H1 (cell line): ENCODE results near the gene TP53BP2. TPM values are rescaled to one million over a fixed set of nuclear protein-coding genes. Genes with fewer than 3 reads are reported as not detected.

Experiments
- CTCF ChIA-PET: fragments of 300-600 bp; sonication (Branson Sonifier 250); formaldehyde crosslinking; loops from one replicate; lab custom pipeline; 2021; ENCODE audit not compliant: partially characterized antibody; lab: Charles Lee
- POLR2A ChIA-PET: fragments of 300-600 bp; sonication (Branson Sonifier 250); formaldehyde crosslinking; loops from one replicate; lab custom pipeline; 2021; ENCODE audit warnings: inconsistent platforms; ENCODE audit not compliant: partially characterized antibody; lab: Charles Lee
- DNase-seq, 2 experiments: peaks; one replicate each; pipeline versions ENCODE4 v3.0.0 to v3.0.0-alpha.2; 2010 to 2022; ENCODE audit warnings: low spot score in 2 of 2, low read depth in 1 of 2, mixed read lengths in 1 of 2
- FAIRE-seq: peaks from 2 replicates; lab custom pipeline; 2011; peaks lifted over from hg19 to GRCh38; lab: Jason Lieb, UNC
- H2AFZ ChIP-seq: 2 replicates; pipeline ENCODE4 v1.8.1; 2012; ENCODE audit warnings: low read length, inconsistent platforms
- H2AK5ac ChIP-seq: 2 replicates; pipeline ENCODE4 v1.6.1; 2013; ENCODE audit warnings: low read depth, low read length
- H2BK120ac ChIP-seq: replicated peaks from 2 replicates; pipeline ENCODE3; 2013; ENCODE audit warnings: low read depth, low read length, inconsistent platforms
- H2BK12ac ChIP-seq: 2 replicates; pipeline ENCODE4 v1.6.1; 2013; ENCODE audit warnings: low read depth, low read length
- H2BK15ac ChIP-seq: 2 replicates; pipeline ENCODE4 v1.6.1; 2013; ENCODE audit warnings: low read length
- H2BK20ac ChIP-seq: 2 replicates; pipeline ENCODE4 v1.6.1; 2013; ENCODE audit warnings: low read length
- H2BK5ac ChIP-seq: 2 replicates; pipeline ENCODE4 v1.6.1; 2013; ENCODE audit warnings: low read depth, low read length
- H3K14ac ChIP-seq: 2 replicates; pipeline ENCODE4 v1.6.1; 2013; ENCODE audit warnings: inconsistent platforms; ENCODE audit not compliant: insufficient read length
- H3K18ac ChIP-seq: 2 replicates; pipeline ENCODE4 v1.6.1; 2013; ENCODE audit warnings: low read length; ENCODE audit errors: extremely low read depth
- H3K23ac ChIP-seq: 2 replicates; pipeline ENCODE4 v1.6.1; 2013; ENCODE audit warnings: inconsistent platforms; ENCODE audit not compliant: insufficient read length
- H3K23me2 ChIP-seq: 2 replicates; pipeline ENCODE4 v1.6.1; 2013; ENCODE audit warnings: low read depth, low read length
- H3K27ac ChIP-seq: 2 replicates; pipeline ENCODE4 v1.6.1; 2011; ENCODE audit warnings: low read depth, low read length, inconsistent platforms
- H3K27me3 ChIP-seq, 4 experiments: replicated peaks in 1 of 4; 1 replicate in 1 of 4; 2 replicates in 3 of 4; pipeline versions ENCODE4 v1.6.1 to v1.8.1; 2011 to 2013; ENCODE audit warnings: low read length in 3 of 4, mild to moderate bottlenecking in 3 of 4, inconsistent platforms in 2 of 4, mixed read lengths in 2 of 4, moderate library complexity in 1 of 4; ENCODE audit not compliant: control insufficient read depth in 3 of 4, insufficient read depth in 3 of 4; ENCODE audit errors: extremely low read depth in 1 of 4
- H3K36me3 ChIP-seq, 4 experiments: 2 replicates each; pipeline versions ENCODE4 v1.6.1 to v1.8.1; 2011 to 2013; ENCODE audit warnings: mild to moderate bottlenecking in 4 of 4, low read length in 3 of 4, moderate library complexity in 2 of 4, control low read depth in 1 of 4, inconsistent platforms in 1 of 4; ENCODE audit not compliant: insufficient read depth in 4 of 4, control insufficient read depth in 2 of 4
- H3K4ac ChIP-seq: replicated peaks from 2 replicates; pipeline ENCODE3; 2013; ENCODE audit warnings: low read length, low read depth, mixed read lengths, inconsistent platforms; ENCODE audit not compliant: insufficient read length
- H3K4me1 ChIP-seq, 4 experiments: replicated peaks in 1 of 4; 1 replicate in 1 of 4; 2 replicates in 3 of 4; pipeline versions ENCODE4 v1.6.1 to v1.8.1; 2011 to 2013; ENCODE audit warnings: low read length in 3 of 4, inconsistent platforms in 2 of 4, mixed read lengths in 1 of 4; ENCODE audit not compliant: insufficient read depth in 4 of 4, control insufficient read depth in 3 of 4
- H3K4me2 ChIP-seq, 2 experiments: 2 replicates each; pipeline versions ENCODE4 v1.6.1 to v1.8.1; 2011 to 2013; ENCODE audit warnings: low read depth in 2 of 2, low read length in 2 of 2, control low read depth in 1 of 2, inconsistent platforms in 1 of 2, mild to moderate bottlenecking in 1 of 2; ENCODE audit not compliant: insufficient read depth in 1 of 2
- H3K4me3 ChIP-seq, 4 experiments: fragments of 200-600, 300-600 bp in 1 of 4; sonication (generic), shearing (Covaris generic), sonication (Bioruptor Twin) in 1 of 4; 2 replicates each; pipeline versions ENCODE4 v1.5.1 to v1.8.1; 2011 to 2016; ENCODE audit warnings: low read length in 4 of 4, low read depth in 3 of 4, control low read depth in 2 of 4, inconsistent platforms in 2 of 4, mild to moderate bottlenecking in 2 of 4, mixed read lengths in 1 of 4, moderate library complexity in 1 of 4; ENCODE audit not compliant: insufficient read depth in 2 of 4; ENCODE audit errors: extremely low read depth in 1 of 4
- H3K56ac ChIP-seq: replicated peaks from 2 replicates; pipeline ENCODE3; 2013; ENCODE audit warnings: low read depth, mild to moderate bottlenecking, mixed read lengths, low read length, inconsistent platforms; ENCODE audit not compliant: insufficient read length
- H3K79me1 ChIP-seq: 2 replicates; pipeline ENCODE4 v1.6.1; 2013; ENCODE audit warnings: low read depth, low read length, control low read depth
- H3K79me2 ChIP-seq, 2 experiments: 2 replicates each; pipeline versions ENCODE4 v1.6.1 to v1.8.1; 2012 to 2013; ENCODE audit warnings: low read length in 2 of 2, mild to moderate bottlenecking in 2 of 2, inconsistent platforms in 1 of 2; ENCODE audit not compliant: insufficient read depth in 2 of 2, control insufficient read depth in 1 of 2
- H3K9ac ChIP-seq, 4 experiments: replicated peaks in 1 of 4; 1 replicate in 1 of 4; 2 replicates in 3 of 4; pipeline versions ENCODE4 v1.6.1 to v1.8.1; 2011 to 2013; ENCODE audit warnings: low read depth in 3 of 4, low read length in 3 of 4, control low read depth in 2 of 4, mild to moderate bottlenecking in 2 of 4, moderate library complexity in 2 of 4, inconsistent platforms in 1 of 4; ENCODE audit errors: extremely low read depth in 1 of 4
- H3K9me3 ChIP-seq, 2 experiments: 2 replicates each; pipeline versions ENCODE4 v1.6.1 to v1.8.1; 2012 to 2013; ENCODE audit warnings: mild to moderate bottlenecking in 2 of 2, moderate library complexity in 2 of 2, control low read depth in 1 of 2, inconsistent platforms in 1 of 2, low read depth in 1 of 2, low read length in 1 of 2, mixed read lengths in 1 of 2; ENCODE audit not compliant: insufficient read depth in 2 of 2
- H4K20me1 ChIP-seq, 2 experiments: replicated peaks in 1 of 2; 2 replicates each; pipeline versions ENCODE3 to v1.8.1; 2011 to 2013; ENCODE audit warnings: inconsistent platforms in 2 of 2, low read length in 2 of 2, mild to moderate bottlenecking in 1 of 2; ENCODE audit not compliant: insufficient read depth in 2 of 2, control insufficient read depth in 1 of 2
- H4K5ac ChIP-seq: 2 replicates; pipeline ENCODE4 v1.6.1; 2013; ENCODE audit warnings: low read length, low read depth, mixed read lengths, inconsistent platforms; ENCODE audit not compliant: insufficient read length
- H4K8ac ChIP-seq: 2 replicates; pipeline ENCODE4 v1.8.0; 2013; ENCODE audit warnings: mild to moderate bottlenecking, moderate library complexity, low read length, inconsistent platforms; ENCODE audit not compliant: insufficient read depth; ENCODE audit errors: extremely low read depth
- H4K91ac ChIP-seq: replicated peaks from 2 replicates; pipeline ENCODE3; 2013; ENCODE audit warnings: low read length, mixed read lengths, inconsistent platforms; ENCODE audit not compliant: insufficient read length
- BRCA1 ChIP-seq: IDR thresholded peaks from 2 replicates; pipeline ENCODE4 v1.6.1; 2012; ENCODE audit warnings: low read depth, low read length, improper control_type of control experiment
- CTCF ChIP-seq, 3 experiments: IDR thresholded peaks; 1 replicate in 2 of 3; 2 replicates in 1 of 3; pipeline versions ENCODE4 v1.5.1 to v1.6.1; 2011; ENCODE audit warnings: low read length in 3 of 3, mild to moderate bottlenecking in 3 of 3, inconsistent platforms in 2 of 3, low read depth in 1 of 3, moderate library complexity in 1 of 3; ENCODE audit not compliant: insufficient read depth in 1 of 3; ENCODE audit errors: control extremely low read depth in 1 of 3
- PHF8 ChIP-seq: fragments of 200-600 bp; sonication (generic); conservative IDR thresholded peaks from 2 replicates; pipeline ENCODE4 v1.7.1; 2012; ENCODE audit warnings: low read depth, mild to moderate bottlenecking, inconsistent platforms, low read length, moderate library complexity
- RFX5 ChIP-seq: IDR thresholded peaks from 2 replicates; pipeline ENCODE4 v1.6.1; 2011; ENCODE audit warnings: low read depth, low read length, improper control_type of control experiment, borderline replicate concordance
- RNF2 ChIP-seq: fragments of 200-900, 300-1000 bp; sonication (generic); IDR thresholded peaks from 2 replicates; pipeline ENCODE4 v1.7.1; 2016; ENCODE audit warnings: borderline replicate concordance, low read depth, mild to moderate bottlenecking, antibody characterized with exemption, low read length; ENCODE audit not compliant: poor library complexity, severe bottlenecking; ENCODE audit errors: missing control alignments
- SP2 ChIP-seq: IDR thresholded peaks from 2 replicates; pipeline ENCODE4 v1.6.1; 2012; ENCODE audit warnings: mild to moderate bottlenecking, low read length, inconsistent platforms
- TEAD4 ChIP-seq: IDR thresholded peaks from 2 replicates; pipeline ENCODE4 v1.6.1; 2012; ENCODE audit warnings: low read depth, low read length, inconsistent platforms, mixed read lengths
- WGBS, 2 experiments: shearing (Covaris generic) in 1 of 2; methylation state at CpG; one replicate each; pipeline versions ENCODE4 v1.1.6 to v1.1.7; 2013 to 2015; ENCODE audit warnings: low lambda C conversion rate in 2 of 2, mixed read lengths in 2 of 2, inconsistent platforms in 1 of 2, low coverage in 1 of 2, missing lambda C conversion rate in 1 of 2; ENCODE audit not compliant: insufficient replicate concordance in 2 of 2, insufficient coverage in 1 of 2, insufficient read length in 1 of 2; ENCODE audit errors: extremely low coverage in 1 of 2, missing lambda C conversion rate in 1 of 2; 5-methylcytosine and 5-hydroxymethylcytosine counted together
- polyA plus RNA-seq, 7 experiments: library from polyadenylated mRNA; depleted of rRNA in 3 of 7; stranded (reverse) in 5 of 7; unstranded in 2 of 7; fragments of >200 nt in 5 of 7; fragments of 200-250 nt in 2 of 7; gene quantifications; 1 replicate in 5 of 7; 2 replicates in 1 of 7; 4 replicates in 1 of 7; pipeline versions ENCODE4 v1.2.1 to v1.2.3, GENCODE V29; 2011 to 2013; ENCODE audit warnings: missing spikeins in 2 of 7, mixed read lengths in 2 of 7
- total RNA-seq: library from RNA; stranded (reverse); fragmentation: NEBNext Ultra II Directional; extraction: Animal tissue kit (Norgen Biotek cat#: 25700); gene quantifications from 2 replicates; pipeline ENCODE4 v1.2.1, GENCODE V29; 2021

TP53BP2 gene
- total and polyA plus RNA-seq, 2 of the 8 experiments (the other 6 are each of a cell fraction or from before 2014, with no cell fraction given), result 18.0 to 38.7 TPM

- DNase-seq, result no peak
- peaks cover 0 to 25% of the 10 kb centered on the region in 2 experiments; a peak in 2 of 4 replicates for H3K79me2 ChIP-seq
- H2BK5ac ChIP-seq, result no peak overlapping the region
- no peak for FAIRE-seq
- no peak for TF ChIP-seq PHF8
- no peak for TF ChIP-seq BRCA1
- TF ChIP-seq SP2, result no peak
- TF ChIP-seq CTCF (IDR thresholded peaks at IDR 0.05; ENCODE audit: control extremely low read depth in 1 of 3, insufficient read depth in 1 of 3, low read depth in 1 of 3, low read length in 3 of 3), result no peak
- no peak for TF ChIP-seq RFX5
- TF ChIP-seq RNF2, result no peak
- TF ChIP-seq TEAD4, result no peak
- TF ChIP-seq, all 59 proteins: peak for 0
- no peaks in the 10 kb centered on the region for H3K27me3 ChIP-seq
- no peak overlapping the region for H2BK15ac ChIP-seq
- peaks cover 2% of the 10 kb centered on the region; the same call in 1 of the 2 replicates for H3K79me1 ChIP-seq
- no peak overlapping the region for H3K4me3 ChIP-seq
- no peak overlapping the region for H2AFZ ChIP-seq
- H4K8ac ChIP-seq, result no peak overlapping the region
- H2AK5ac ChIP-seq, result no peak overlapping the region
- no peak overlapping the region for H3K27ac ChIP-seq
- H3K14ac ChIP-seq, result no peak overlapping the region
- H3K4me2 ChIP-seq, result no peak overlapping the region
- no peaks in the 10 kb centered on the region for H3K23me2 ChIP-seq
- no peak overlapping the region for H3K9ac ChIP-seq
- H3K18ac ChIP-seq, result no peak overlapping the region
- H3K4me1 ChIP-seq, result no peaks in the 10 kb centered on the region
- ChIA-PET CTCF (no interaction called here), POLR2A (interaction anchor here (1.7 kb wide), 1 partner anchor 31 kb away, joined by 7 read pairs; the partner anchor contains the start of gene TP53BP2)
- H3K4ac ChIP-seq, result no peak overlapping the region
- H3K36me3 ChIP-seq, result peaks cover 2 to 36% (median 14%) of the 10 kb centered on the region in 4 experiments; a peak in 6 of 8 replicates
- no peaks in the 10 kb centered on the region for H3K9me3 ChIP-seq
- no peak overlapping the region for H2BK120ac ChIP-seq
- peaks cover 0 to 3% of the 10 kb centered on the region in 2 experiments for H4K20me1 ChIP-seq
- no peak overlapping the region for H2BK20ac ChIP-seq
- H3K56ac ChIP-seq, result no peak overlapping the region
- WGBS, 2 experiments, result 82% methylated on average over 4 of the region's 4 CpGs; no CpG with 5 or more reads in 1 of the 2 experiments
- H3K23ac ChIP-seq, result no peak overlapping the region
- H4K91ac ChIP-seq, result no peak overlapping the region
- H2BK12ac ChIP-seq, result no peak overlapping the region
- no peak overlapping the region for H4K5ac ChIP-seq
Observed at GRCh38 chr1:223815020-223815853, 30.5 kb downstream of the TP53BP2 start.
